Measurements from ENCODE around the gene SDCCAG8.

DNA sequence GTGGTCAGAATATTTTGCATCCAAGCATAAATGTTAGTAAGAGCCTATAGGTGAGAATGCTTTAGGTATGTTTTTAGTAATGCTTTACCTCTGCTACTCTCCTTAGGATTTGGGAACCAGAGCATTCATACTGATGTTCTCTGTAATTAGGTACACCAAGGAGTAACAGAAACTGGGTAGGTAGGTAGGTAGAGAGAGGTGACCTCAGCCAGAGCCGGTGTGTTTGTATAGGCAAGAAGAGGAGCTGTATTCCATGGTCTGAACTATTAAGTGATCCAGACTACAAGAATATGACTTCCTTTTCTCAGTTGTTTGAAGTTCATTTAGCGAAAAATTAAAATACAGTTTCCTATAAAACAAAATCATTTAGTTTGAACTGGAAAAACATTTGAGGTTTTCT is 108.5 kb downstream of the SDCCAG8 start:
- no peak for TF ChIP-seq CTCF (IDR thresholded peaks at IDR 0.05; ENCODE audit: control extremely low read depth in 1 of 3, insufficient read depth in 1 of 3, low read depth in 1 of 3, low read length in 3 of 3)
- no peak for TF ChIP-seq RFX5 (IDR thresholded peaks at IDR 0.05; ENCODE audit: borderline replicate concordance, low read depth, low read length)
- TF ChIP-seq NANOG (IDR thresholded peaks at IDR 0.05; ENCODE audit: insufficient read depth, low read depth, low read length, poor library complexity, severe bottlenecking), result no peak
- TF ChIP-seq CBX8 (IDR thresholded peaks at IDR 0.05; ENCODE audit: borderline replicate concordance, low read depth, low read length), result no peak
- TF ChIP-seq, protein P1, sequence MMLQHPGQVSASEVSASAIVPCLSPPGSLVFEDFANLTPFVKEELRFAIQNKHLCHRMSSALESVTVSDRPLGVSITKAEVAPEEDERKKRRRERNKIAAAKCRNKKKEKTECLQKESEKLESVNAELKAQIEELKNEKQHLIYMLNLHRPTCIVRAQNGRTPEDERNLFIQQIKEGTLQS (IDR thresholded peaks at IDR 0.05; ENCODE audit: insufficient read depth, low read depth, low read length), result no peak
- no peak for TF ChIP-seq POLR2A (IDR thresholded peaks at IDR 0.05; ENCODE audit: control extremely low read depth in 1 of 2, low read depth in 2 of 2, low read length in 2 of 2)
- TF ChIP-seq RXRA (IDR thresholded peaks at IDR 0.05; ENCODE audit: insufficient read depth, low read depth, low read length), result no peak
- no peak for TF ChIP-seq ZNF274 (IDR thresholded peaks at IDR 0.05; ENCODE audit: borderline replicate concordance, extremely low read depth, low read length)
- no peak for TF ChIP-seq EZH2 (IDR thresholded peaks at IDR 0.05; ENCODE audit: low read depth, low read length, severe bottlenecking)
- no peak for TF ChIP-seq MAFK (IDR thresholded peaks at IDR 0.05; ENCODE audit: low read depth, low read length)
- TF ChIP-seq PHF8 (conservative IDR thresholded peaks at IDR 0.05; ENCODE audit: low read depth, low read length), result no peak
- no peak for TF ChIP-seq TCF12 (IDR thresholded peaks at IDR 0.05; ENCODE audit: low read depth, low read length)

Data from H1 (cell line).